RWPE2 (cell line): ENCODE measurements around the gene EIF3I.

ENCODE experiments used
- ATAC-seq: fragments of 200-7000 bp; cut with Tn5 transposase; 3 replicates; pipeline ENCODE4 v1.9.1; 2021; ENCODE audit warnings: low read depth
- DNase-seq: peaks from one replicate; pipeline ENCODE4 v3.0.0-alpha.2; 2020; ENCODE audit warnings: low spot score
- H3K27ac ChIP-seq: fragments of 450-650 bp; 2 replicates; pipeline ENCODE4 v1.5.1; 2017; ENCODE audit warnings: mild to moderate bottlenecking; ENCODE audit not compliant: poor library complexity, severe bottlenecking
- H3K27me3 ChIP-seq: fragments of 250-450 bp; sonication (Bioruptor Pico); 2 replicates; pipeline ENCODE4 v1.5.1; 2021; ENCODE audit warnings: mild to moderate bottlenecking, moderate library complexity; ENCODE audit not compliant: insufficient read depth, poor library complexity, severe bottlenecking
- H3K36me3 ChIP-seq: fragments of 250-450 bp; sonication (Bioruptor Pico); 2 replicates; pipeline ENCODE4 v1.5.1; 2020; ENCODE audit warnings: low read depth, mild to moderate bottlenecking, moderate library complexity
- H3K4me1 ChIP-seq: fragments of 250-450 bp; sonication (Bioruptor Pico); 2 replicates; pipeline ENCODE4 v1.5.1; 2021; ENCODE audit warnings: mild to moderate bottlenecking, moderate library complexity; ENCODE audit not compliant: insufficient read depth, poor library complexity, severe bottlenecking
- H3K4me3 ChIP-seq: fragments of 250-450 bp; sonication (Bioruptor Pico); 2 replicates; pipeline ENCODE4 v1.5.1; 2021; ENCODE audit warnings: mild to moderate bottlenecking, moderate library complexity; ENCODE audit not compliant: severe bottlenecking
- H3K9me3 ChIP-seq: fragments of 250-450 bp; sonication (Bioruptor Pico); 2 replicates; pipeline ENCODE4 v1.5.1; 2021; ENCODE audit warnings: mild to moderate bottlenecking, moderate library complexity; ENCODE audit not compliant: severe bottlenecking
- CTCF ChIP-seq: fragments of 450-650 bp; IDR thresholded peaks from one replicate; pipeline ENCODE4 v1.5.1; 2017; ENCODE audit warnings: mild to moderate bottlenecking, moderate library complexity; ENCODE audit not compliant: poor library complexity, severe bottlenecking

Gene EIF3I

DNA sequence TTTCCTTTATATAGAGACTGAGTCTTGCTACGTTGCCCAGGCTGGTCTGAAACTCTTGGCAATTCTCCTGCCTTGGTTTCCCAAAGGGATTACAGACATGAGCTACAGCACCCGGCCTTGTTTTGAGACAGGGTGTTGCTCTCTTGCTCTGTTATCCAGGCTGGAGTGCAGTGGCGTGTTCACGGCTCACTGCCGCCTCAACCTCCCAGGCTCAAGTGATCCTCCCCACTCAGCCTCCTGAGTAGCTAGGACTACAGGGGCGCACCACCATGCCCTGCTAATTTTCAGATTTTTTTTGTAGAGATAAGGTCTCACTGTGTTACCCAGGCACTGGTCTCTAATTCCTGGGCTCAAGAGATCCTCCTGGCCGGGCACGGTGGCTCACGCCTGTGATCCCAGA, 43.6 kb downstream of the EIF3I start:
- DNase-seq (no peak), ATAC-seq (no peak)
- no peaks in the 10 kb centered on the region for H3K36me3 ChIP-seq
- H3K4me1 ChIP-seq: no peaks in the 10 kb centered on the region
- H3K4me3 ChIP-seq: no peak overlapping the region
- H3K27me3 ChIP-seq: no peaks in the 10 kb centered on the region
- H3K9me3 ChIP-seq: no peaks in the 10 kb centered on the region
- no peak for TF ChIP-seq CTCF
- no peak overlapping the region for H3K27ac ChIP-seq

- ATAC-seq (no peak), DNase-seq (no peak)
- Histone ChIP-seq H3K4me3 (no peak overlapping the region), H3K4me1 (no peaks in the 10 kb centered on the region), H3K27me3 (no peaks in the 10 kb centered on the region), H3K36me3 (no peaks in the 10 kb centered on the region), H3K9me3 (no peaks in the 10 kb centered on the region), H3K27ac (no peak overlapping the region)
- no peak for TF ChIP-seq CTCF
Observed at GRCh38 chr1:32266921-32267591, 44.8 kb downstream of the EIF3I start.

DNA sequence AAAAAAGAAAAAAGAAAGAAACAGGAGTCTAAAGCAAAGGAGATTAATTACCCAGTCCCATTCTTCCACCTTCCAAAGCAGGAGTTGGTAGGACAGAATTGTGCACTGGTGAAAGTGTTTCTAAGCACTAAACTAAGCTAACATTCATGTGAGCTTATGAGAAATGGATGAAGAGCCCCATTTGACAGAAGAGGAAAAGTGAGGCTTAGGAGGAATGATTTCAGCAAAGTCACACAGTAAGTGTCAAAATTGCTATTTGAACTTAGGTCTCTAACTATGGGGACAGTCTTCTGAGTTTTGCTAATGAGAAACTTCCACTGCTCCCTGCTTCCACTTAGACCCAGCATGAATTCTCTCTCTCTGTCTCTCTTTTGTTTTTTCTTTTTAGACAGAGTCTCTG, 47.5 kb downstream of the EIF3I start:
- no peaks in the 10 kb centered on the region for H3K36me3 ChIP-seq
- no peak for DNase-seq
- H3K9me3 ChIP-seq: no peaks in the 10 kb centered on the region
- peaks cover 13% of the 10 kb centered on the region for H3K4me1 ChIP-seq
- TF ChIP-seq CTCF: no peak
- no peak overlapping the region for H3K4me3 ChIP-seq
- H3K27ac ChIP-seq: no peak overlapping the region
- H3K27me3 ChIP-seq: no peaks in the 10 kb centered on the region
- no peak for ATAC-seq

DNA sequence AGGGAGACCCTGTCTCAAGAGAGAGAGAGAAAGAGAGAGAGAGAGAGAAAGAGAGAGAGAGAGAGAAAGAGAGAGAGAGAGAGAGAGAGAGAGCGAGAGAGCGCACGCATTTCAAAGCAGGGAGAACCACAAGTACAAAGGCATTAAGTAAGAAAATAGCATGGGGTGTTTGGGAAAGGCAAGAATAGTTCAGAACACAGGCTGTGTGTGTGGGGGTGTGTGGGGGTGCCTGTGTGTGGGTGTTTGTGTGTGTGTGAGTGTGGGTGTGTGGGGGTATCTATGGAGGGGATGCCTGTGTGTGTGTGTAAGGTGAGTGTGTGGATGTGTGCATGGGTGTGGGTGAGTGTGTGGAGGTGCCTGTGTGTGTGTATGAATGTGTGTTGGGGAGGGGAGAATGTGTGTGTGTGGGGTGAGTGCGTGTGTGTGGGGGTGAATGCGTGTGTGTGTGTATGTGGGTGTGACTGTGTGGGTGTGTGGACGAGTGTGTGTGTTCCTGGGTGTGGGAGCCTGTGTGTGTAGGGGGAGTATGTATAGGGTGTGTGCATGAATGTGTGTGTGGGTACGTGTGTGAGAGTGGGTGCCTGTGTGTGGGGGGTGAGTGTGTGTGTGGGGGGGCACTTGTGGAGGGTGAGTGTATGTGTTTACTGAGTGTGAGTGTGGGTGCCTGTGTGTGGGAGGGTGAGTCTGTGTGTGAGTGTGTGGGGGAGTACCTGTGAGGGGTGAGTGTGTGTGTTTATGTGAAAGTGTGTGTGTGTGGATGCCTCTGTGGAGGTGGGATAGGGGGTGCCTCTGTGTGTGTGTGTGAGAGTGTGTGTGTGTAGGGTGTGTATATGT, 50.6 kb downstream of the EIF3I start:
- TF ChIP-seq CTCF: no peak
- H3K4me3 ChIP-seq: no peak overlapping the region
- H3K9me3 ChIP-seq: no peaks in the 10 kb centered on the region
- H3K27me3 ChIP-seq: no peaks in the 10 kb centered on the region
- DNase-seq: no peak
- no peak overlapping the region for H3K27ac ChIP-seq
- H3K4me1 ChIP-seq: peaks cover 13% of the 10 kb centered on the region
- H3K36me3 ChIP-seq: no peaks in the 10 kb centered on the region
- ATAC-seq: no peak
